GM19463 (cell line): ENCODE measurements around the gene CLDN17.

Experiments used
- ATAC-seq: cut with Tn5 transposase; IDR thresholded peaks from one replicate; pipeline ENCODE4 v1.9.1; 2021; ENCODE audit warnings: mild to moderate bottlenecking, moderate library complexity; ENCODE audit not compliant: unreplicated experiment

Gene CLDN17

GRCh38 chr21:30166705-30167104, at the start of gene CLDN17:
TSS of gene CLDN17 (minus strand) at chr21:30166805. CDS start at chr21:30166617, 188 bp downstream.
- no peak for ATAC-seq

GRCh38 chr21:30216041-30216723, 49.6 kb upstream of the CLDN17 start, which contains the start of gene CLDN8:
TSS of gene CLDN8 (minus strand) at chr21:30216097. CDS start at chr21:30215925, 172 bp downstream.
- ATAC-seq: no peak

GRCh38 chr21:30211071-30211470, 44.5 kb upstream of the CLDN17 start:
- ATAC-seq: no peak

GRCh38 chr21:30209601-30210000, 43.0 kb upstream of the CLDN17 start:
- ATAC-seq: no peak

GRCh38 chr21:30207252-30207579, 40.6 kb upstream of the CLDN17 start:
- no peak for ATAC-seq

GRCh38 chr21:30206551-30207251, 40.1 kb upstream of the CLDN17 start:
- no peak for ATAC-seq

- no peak for ATAC-seq
Measured at GRCh38 chr21:30200000-30200399, 33.4 kb upstream of the CLDN17 start.

GRCh38 chr21:30194701-30195299, 28.2 kb upstream of the CLDN17 start:
- peak; percentile 54 for ATAC-seq

GRCh38 chr21:30193201-30193600, 26.6 kb upstream of the CLDN17 start:
- ATAC-seq: no peak

GRCh38 chr21:30190554-30190953, 23.9 kb upstream of the CLDN17 start:
- no peak for ATAC-seq

GRCh38 chr21:30189773-30190172, 23.2 kb upstream of the CLDN17 start:
- ATAC-seq: no peak

GRCh38 chr21:30186242-30186641, 19.6 kb upstream of the CLDN17 start:
- ATAC-seq: no peak

GRCh38 chr21:30168086-30168485, 1.5 kb upstream of the CLDN17 start:
- ATAC-seq: no peak

GRCh38 chr21:30166171-30166570, 434 bp downstream of the CLDN17 start:
- no peak for ATAC-seq

GRCh38 chr21:30164796-30165195, 1.8 kb downstream of the CLDN17 start:
- ATAC-seq: no peak

- ATAC-seq: no peak
Measured at GRCh38 chr21:30153697-30154340, 12.8 kb downstream of the CLDN17 start.

GRCh38 chr21:30152792-30153191, 13.8 kb downstream of the CLDN17 start:
- ATAC-seq: no peak

- ATAC-seq: no peak
Measured at GRCh38 chr21:30148906-30149305, 17.7 kb downstream of the CLDN17 start.

- no peak for ATAC-seq
Measured at GRCh38 chr21:30146558-30147282, 19.9 kb downstream of the CLDN17 start.

- ATAC-seq: no peak
Measured at GRCh38 chr21:30138483-30138882, 28.1 kb downstream of the CLDN17 start.

GRCh38 chr21:30129246-30129645, 37.4 kb downstream of the CLDN17 start:
- no peak for ATAC-seq
